ENCODE data around the gene PTK7. TPM values are rescaled to one million over a fixed set of nuclear protein-coding genes. Genes with fewer than 3 reads are reported as not detected.

PTK7 gene
- total RNA-seq, 1 experiment from 2014 or later = 106 TPM

GRCh38 chr6:43119482-43119881 lies 43.4 kb downstream of the PTK7 start:
- no peak overlapping the region for H3K27ac ChIP-seq
- H3K4me3 ChIP-seq = no peak overlapping the region
- H3K9me2 ChIP-seq (ENCODE audit: insufficient read depth) = no peaks in the 10 kb centered on the region
- peaks cover 42% of the 10 kb centered on the region for H3K4me1 ChIP-seq (replicated peaks; ENCODE audit: insufficient read depth)
- H3K79me2 ChIP-seq (ENCODE audit: low read depth) = peaks cover 56% of the 10 kb centered on the region
- H3F3A ChIP-seq (ENCODE audit: insufficient read depth, low read depth) = peaks cover 24% of the 10 kb centered on the region; the same call in 1 of the 2 replicates
- no TSS peak for BruUV-seq (replicated peaks)
- no peaks in the 10 kb centered on the region for H4K20me1 ChIP-seq (ENCODE audit: insufficient read depth)
- POLR2A ChIA-PET (ENCODE audit: unreplicated experiment) = no interaction called here
- TF ChIP-seq EZH2 (IDR thresholded peaks at IDR 0.05; ENCODE audit: low read depth) = no peak
- no peak for TF ChIP-seq CTCF (conservative IDR thresholded peaks at IDR 0.05)
- no peak overlapping the region for H3K4me2 ChIP-seq
- H3K36me3 ChIP-seq (ENCODE audit: low read depth) = no peaks in the 10 kb centered on the region
- no peaks in the 10 kb centered on the region for H3K9me3 ChIP-seq (ENCODE audit: insufficient read depth, low read depth)
- no peak for DNase-seq
- no peaks in the 10 kb centered on the region for H3K27me3 ChIP-seq (ENCODE audit: insufficient read depth, low read depth)
- intact Hi-C loops (cut with micrococcal nuclease; ENCODE audit: unreplicated experiment) = no loop called here
- CTCF ChIA-PET = no interaction called here
- H2AFZ ChIP-seq = no peak overlapping the region

GRCh38 chr6:43120101-43120763 lies 44.1 kb downstream of the PTK7 start:
- Histone ChIP-seq H3K4me2 (peak overlapping the region; percentile 80), H3K36me3 (ENCODE audit: low read depth) (no peaks in the 10 kb centered on the region), H3K27ac (peak overlapping the region; percentile 91), H3K4me3 (no peak overlapping the region), H3K79me2 (ENCODE audit: low read depth) (peaks cover 57% of the 10 kb centered on the region), H2AFZ (no peak overlapping the region), H3F3A (ENCODE audit: insufficient read depth, low read depth) (peaks cover 24% of the 10 kb centered on the region; the same call in 1 of the 2 replicates), H3K4me1 (replicated peaks; ENCODE audit: insufficient read depth) (peaks cover 35% of the 10 kb centered on the region), H3K9me2 (ENCODE audit: insufficient read depth) (no peaks in the 10 kb centered on the region), H3K9me3 (ENCODE audit: insufficient read depth, low read depth) (no peaks in the 10 kb centered on the region), H4K20me1 (ENCODE audit: insufficient read depth) (no peaks in the 10 kb centered on the region), H3K27me3 (ENCODE audit: insufficient read depth, low read depth) (no peaks in the 10 kb centered on the region)
- POLR2A ChIA-PET (ENCODE audit: unreplicated experiment) = interaction anchor here (0.6 to 0.7 kb wide), 2 partner anchors 60 to 983 kb away, joined by 3 to 5 read pairs; no protein-coding TSS in a partner anchor
- no peak for DNase-seq
- BruUV-seq (replicated peaks) = no TSS peak
- intact Hi-C loops (cut with micrococcal nuclease; ENCODE audit: unreplicated experiment) = loop anchor here (2.0 kb wide), 1 partner anchor 43 kb away; the partner anchor contains the start of gene PTK7
- CTCF ChIA-PET = no interaction called here
- TF ChIP-seq EZH2 (IDR thresholded peaks at IDR 0.05; ENCODE audit: low read depth) (no peak), CTCF (conservative IDR thresholded peaks at IDR 0.05) (no peak)

GRCh38 chr6:43120944-43121913 lies 45.1 kb downstream of the PTK7 start:
- Histone ChIP-seq H3K79me2 (ENCODE audit: low read depth) (peaks cover 61% of the 10 kb centered on the region), H3K4me2 (peak overlapping the region; percentile 80), H3K9me2 (ENCODE audit: insufficient read depth) (no peaks in the 10 kb centered on the region), H3K36me3 (ENCODE audit: low read depth) (no peaks in the 10 kb centered on the region), H4K20me1 (ENCODE audit: insufficient read depth) (no peaks in the 10 kb centered on the region), H3K9me3 (ENCODE audit: insufficient read depth, low read depth) (no peaks in the 10 kb centered on the region), H3K4me3 (no peak overlapping the region), H3K4me1 (replicated peaks; ENCODE audit: insufficient read depth) (peaks cover 32% of the 10 kb centered on the region), H3K27ac (peak overlapping the region; percentile 91), H3F3A (ENCODE audit: insufficient read depth, low read depth) (peaks cover 29% of the 10 kb centered on the region; the same call in 1 of the 2 replicates), H2AFZ (0 out of 2 replicates have a peak overlapping the region, but pooled peaks have one; percentile 21), H3K27me3 (ENCODE audit: insufficient read depth, low read depth) (no peaks in the 10 kb centered on the region)
- BruUV-seq (replicated peaks) = no TSS peak
- POLR2A ChIA-PET (ENCODE audit: unreplicated experiment) = interaction anchor here (0.6 to 0.7 kb wide), 3 partner anchors 14 to 984 kb away, joined by 3 to 19 read pairs (median 5); no protein-coding TSS in a partner anchor
- TF ChIP-seq CTCF (conservative IDR thresholded peaks at IDR 0.05) = no peak
- no peak for TF ChIP-seq EZH2 (IDR thresholded peaks at IDR 0.05; ENCODE audit: low read depth)
- peak; percentile 70 to 94 for DNase-seq
- intact Hi-C loops (cut with micrococcal nuclease; ENCODE audit: unreplicated experiment) = loop anchor here (2.0 kb wide), 1 partner anchor 44 kb away; the partner anchor contains the start of gene PTK7
- CTCF ChIA-PET = no interaction called here

Data from PC-9 (cell line).